HEK293 (cell line): ENCODE data around the gene INO80.
A peak's percentile ranks its signal among the peaks of the same experiment; 100 is the strongest.
"Not testable (repeated sequence)": the region's sequence is repeated elsewhere in the genome, so short reads cannot be mapped to it uniquely, and the experiment has no call there.

ENCODE experiments used
- CTCF ChIA-PET: fragments of 350-600 bp; formaldehyde crosslinking; extraction: SDS; loops from one replicate; lab custom pipeline; 2021; ENCODE audit warnings: antibody characterized with exemption; lab: Yijun Ruan, JAX
- POLR2A ChIA-PET: fragments of 300-600 bp; formaldehyde crosslinking; extraction: SDS; loops from one replicate; lab custom pipeline; 2020; ENCODE audit warnings: antibody characterized with exemption, inconsistent platforms; lab: Yijun Ruan, JAX
- H3K27ac ChIP-seq: fragments of 200-500 bp; sonication (Bioruptor generic); 2 replicates; pipeline ENCODE4 v1.5.1; 2014; ENCODE audit warnings: low read depth, low read length, control low read depth, inconsistent platforms; ENCODE audit errors: extremely low read depth
- H3K36me3 ChIP-seq, 2 experiments: fragments of 200-500 bp in 1 of 2; sonication (Bioruptor generic) in 1 of 2; 1 replicate in 1 of 2; 2 replicates in 1 of 2; pipeline ENCODE4 v1.5.1; 2014 to 2017; ENCODE audit warnings: inconsistent platforms in 2 of 2, low read length in 2 of 2; ENCODE audit not compliant: control insufficient read depth in 2 of 2, insufficient read depth in 1 of 2
- H3K4me1 ChIP-seq: fragments of 200-500 bp; sonication (Bioruptor generic); 2 replicates; pipeline ENCODE4 v1.5.1; 2014; ENCODE audit warnings: mild to moderate bottlenecking, low read length, inconsistent platforms; ENCODE audit not compliant: control insufficient read depth, insufficient read depth
- H3K4me3 ChIP-seq: 2 replicates; pipeline ENCODE4 v1.5.1; 2011; ENCODE audit warnings: low read depth, mild to moderate bottlenecking, control low read depth, low read length, moderate library complexity
- H3K9me3 ChIP-seq: fragments of 200-500 bp; sonication (Bioruptor generic); 2 replicates; pipeline ENCODE4 v1.5.1; 2014; ENCODE audit warnings: low read depth, low read length, inconsistent platforms; ENCODE audit not compliant: control insufficient read depth, insufficient read depth
- ATF2 ChIP-seq: fragments of 450-650 bp; formaldehyde crosslinking; IDR thresholded peaks from 2 replicates; pipeline ENCODE4 v1.5.1; 2016; ENCODE audit warnings: missing biosample characterization, missing genetic modification characterization, low read depth
- EGR2 ChIP-seq: fragments of 450-650 bp; formaldehyde crosslinking; IDR thresholded peaks from 2 replicates; pipeline ENCODE4 v1.5.1; 2016; ENCODE audit warnings: low read depth, missing biosample characterization, missing genetic modification characterization
- SALL2 ChIP-seq: fragments of 450-650 bp; formaldehyde crosslinking; IDR thresholded peaks from 2 replicates; pipeline ENCODE4 v1.5.0; 2017; ENCODE audit warnings: missing biosample characterization, mild to moderate bottlenecking, missing genetic modification characterization, borderline replicate concordance
- SCRT2 ChIP-seq: fragments of 450-650 bp; formaldehyde crosslinking; IDR thresholded peaks from 2 replicates; pipeline ENCODE4 v1.5.1; 2016; ENCODE audit warnings: missing biosample characterization, missing genetic modification characterization
- ZFP3 ChIP-seq: fragments of 450-650 bp; formaldehyde crosslinking; IDR thresholded peaks from 2 replicates; pipeline ENCODE4 v1.5.1; 2016; ENCODE audit warnings: low read depth, missing biosample characterization, missing genetic modification characterization
- ZIC2 ChIP-seq: fragments of 450-650 bp; formaldehyde crosslinking; IDR thresholded peaks from 2 replicates; pipeline ENCODE4 v1.5.1; 2016; ENCODE audit warnings: missing biosample characterization, missing genetic modification characterization
- ZNF23 ChIP-seq: fragments of 450-650 bp; formaldehyde crosslinking; IDR thresholded peaks from 2 replicates; pipeline ENCODE4 v1.5.1; 2016; ENCODE audit warnings: missing biosample characterization, missing genetic modification characterization, borderline replicate concordance
- ZNF37A ChIP-seq: fragments of 450-650 bp; IDR thresholded peaks from 2 replicates; pipeline ENCODE4 v1.5.1; 2018; ENCODE audit warnings: missing biosample characterization, missing genetic modification characterization
- ZNF664 ChIP-seq: fragments of 450-650 bp; formaldehyde crosslinking; IDR thresholded peaks from 2 replicates; pipeline ENCODE4 v1.5.1; 2016; ENCODE audit warnings: missing biosample characterization, missing genetic modification characterization
- ZNF791 ChIP-seq: fragments of 450-650 bp; formaldehyde crosslinking; IDR thresholded peaks from 2 replicates; pipeline ENCODE4 v1.5.1; 2016; ENCODE audit warnings: missing biosample characterization, missing genetic modification characterization
- TF ChIP-seq, protein P1 (sequence below): fragments of 450-650 bp; formaldehyde crosslinking; IDR thresholded peaks from 2 replicates; pipeline ENCODE4 v1.5.1; 2016; ENCODE audit warnings: missing biosample characterization, missing genetic modification characterization
- TF ChIP-seq, protein P2 (sequence below): fragments of 450-650 bp; formaldehyde crosslinking; IDR thresholded peaks from 2 replicates; pipeline ENCODE4 v1.5.1; 2016; ENCODE audit warnings: missing biosample characterization, missing genetic modification characterization

INO80 gene

GRCh38 chr15:40964006-40964405 lies 152.1 kb downstream of the INO80 start:
- Histone ChIP-seq H3K27ac (no peak overlapping the region), H3K4me1 (no peaks in the 10 kb centered on the region), H3K36me3 (no peaks in the 10 kb centered on the region), H3K4me3 (no peak overlapping the region), H3K9me3 (no peaks in the 10 kb centered on the region)
- ChIA-PET CTCF (interaction anchor here (0.6 to 0.7 kb wide), 2 partner anchors 16 to 18 kb away, joined by 3 read pairs; no protein-coding TSS in a partner anchor), POLR2A (interaction anchor here (2.2 kb wide), 1 partner anchor 11 kb away, joined by 15 read pairs; the partner anchor contains the start of gene CHAC1)
- TF ChIP-seq ZNF791, result no peak

DNA sequence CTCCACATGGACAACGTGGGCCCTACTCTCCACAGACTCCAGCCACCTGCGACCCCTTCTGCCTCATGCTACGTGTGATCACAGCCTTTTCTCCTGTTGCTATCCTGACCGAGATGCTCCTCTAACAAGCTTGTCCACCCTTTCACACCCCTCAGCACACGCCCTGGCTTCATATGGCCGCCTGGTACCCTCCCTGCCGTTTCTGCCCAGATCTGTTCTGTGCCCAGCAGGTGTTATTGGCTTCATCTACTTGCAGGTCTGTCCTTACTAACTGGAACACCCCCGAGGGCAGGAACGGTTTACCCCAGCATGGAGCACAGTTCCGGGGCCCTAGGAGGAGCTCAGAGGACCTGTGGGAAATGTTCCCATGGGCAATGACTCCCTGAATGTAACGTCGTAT lies 152.9 kb downstream of the INO80 start:
- Histone ChIP-seq H3K36me3 (no peaks in the 10 kb centered on the region), H3K4me3 (no peak overlapping the region), H3K9me3 (no peaks in the 10 kb centered on the region), H3K27ac (no peak overlapping the region), H3K4me1 (no peaks in the 10 kb centered on the region)
- ChIA-PET CTCF (interaction anchor here (0.6 to 1.0 kb wide), 3 partner anchors 8 to 33 kb away, joined by 3 read pairs; no protein-coding TSS in a partner anchor), POLR2A (interaction anchor here (2.1 to 2.2 kb wide), 2 partner anchors 10 kb away, joined by 15 to 18 read pairs; partner anchors contain the start of gene CHAC1)
- TF ChIP-seq ZIC2 (tag by site-specific recombination) (0 out of 2 replicates have a peak, but pooled peaks have one; percentile 13), ZFP3 (tag by site-specific recombination) (no peak), EGR2 (no peak), SCRT2 (0 out of 2 replicates have a peak, but pooled peaks have one; percentile 21), ZNF37A (tag by site-specific recombination) (no peak), ZNF664 (tag by site-specific recombination) (no peak), ZNF23 (no peak), SALL2 (tag by site-specific recombination) (no peak), ATF2 (tag by site-specific recombination) (no peak)
- TF ChIP-seq, protein P1, sequence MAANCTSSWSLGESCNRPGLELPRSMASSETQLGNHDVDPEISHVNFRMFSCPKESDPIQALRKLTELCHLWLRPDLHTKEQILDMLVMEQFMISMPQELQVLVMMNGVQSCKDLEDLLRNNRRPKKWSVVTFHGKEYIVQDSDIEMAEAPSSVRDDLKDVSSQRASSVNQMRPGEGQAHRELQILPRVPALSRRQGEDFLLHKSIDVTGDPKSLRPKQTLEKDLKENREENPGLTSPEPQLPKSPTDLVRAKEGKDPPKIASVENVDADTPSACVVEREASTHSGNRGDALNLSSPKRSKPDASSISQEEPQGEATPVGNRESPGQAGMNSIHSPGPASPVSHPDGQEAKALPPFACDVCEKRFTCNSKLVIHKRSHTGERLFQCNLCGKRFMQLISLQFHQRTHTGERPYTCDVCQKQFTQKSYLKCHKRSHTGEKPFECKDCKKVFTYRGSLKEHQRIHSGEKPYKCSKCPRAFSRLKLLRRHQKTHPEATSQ (tag by site-specific recombination), result no peak
- TF ChIP-seq, protein P2, sequence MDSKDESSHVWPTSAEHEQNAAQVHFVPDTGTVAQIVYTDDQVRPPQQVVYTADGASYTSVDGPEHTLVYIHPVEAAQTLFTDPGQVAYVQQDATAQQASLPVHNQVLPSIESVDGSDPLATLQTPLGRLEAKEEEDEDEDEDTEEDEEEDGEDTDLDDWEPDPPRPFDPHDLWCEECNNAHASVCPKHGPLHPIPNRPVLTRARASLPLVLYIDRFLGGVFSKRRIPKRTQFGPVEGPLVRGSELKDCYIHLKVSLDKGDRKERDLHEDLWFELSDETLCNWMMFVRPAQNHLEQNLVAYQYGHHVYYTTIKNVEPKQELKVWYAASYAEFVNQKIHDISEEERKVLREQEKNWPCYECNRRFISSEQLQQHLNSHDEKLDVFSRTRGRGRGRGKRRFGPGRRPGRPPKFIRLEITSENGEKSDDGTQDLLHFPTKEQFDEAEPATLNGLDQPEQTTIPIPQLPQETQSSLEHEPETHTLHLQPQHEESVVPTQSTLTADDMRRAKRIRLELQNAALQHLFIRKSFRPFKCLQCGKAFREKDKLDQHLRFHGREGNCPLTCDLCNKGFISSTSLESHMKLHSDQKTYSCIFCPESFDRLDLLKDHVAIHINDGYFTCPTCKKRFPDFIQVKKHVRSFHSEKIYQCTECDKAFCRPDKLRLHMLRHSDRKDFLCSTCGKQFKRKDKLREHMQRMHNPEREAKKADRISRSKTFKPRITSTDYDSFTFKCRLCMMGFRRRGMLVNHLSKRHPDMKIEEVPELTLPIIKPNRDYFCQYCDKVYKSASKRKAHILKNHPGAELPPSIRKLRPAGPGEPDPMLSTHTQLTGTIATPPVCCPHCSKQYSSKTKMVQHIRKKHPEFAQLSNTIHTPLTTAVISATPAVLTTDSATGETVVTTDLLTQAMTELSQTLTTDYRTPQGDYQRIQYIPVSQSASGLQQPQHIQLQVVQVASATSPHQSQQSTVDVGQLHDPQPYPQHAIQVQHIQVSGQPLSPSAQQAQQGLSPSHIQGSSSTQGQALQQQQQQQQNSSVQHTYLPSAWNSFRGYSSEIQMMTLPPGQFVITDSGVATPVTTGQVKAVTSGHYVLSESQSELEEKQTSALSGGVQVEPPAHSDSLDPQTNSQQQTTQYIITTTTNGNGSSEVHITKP (tag by site-specific recombination), result no peak

- ChIA-PET POLR2A (interaction anchor here (2.1 kb wide), 1 partner anchor 9 kb away, joined by 18 read pairs; the partner anchor contains the start of gene CHAC1), CTCF (interaction anchor here (0.6 to 1.0 kb wide), 3 partner anchors 16 to 32 kb away, joined by 3 to 5 read pairs (median 5); no protein-coding TSS in a partner anchor)
- H3K9me3 ChIP-seq, H3K4me3 ChIP-seq, H3K36me3 ChIP-seq, H3K4me1 ChIP-seq, H3K27ac ChIP-seq: not testable (repeated sequence)
Measured at GRCh38 chr15:40962317-40962716, 153.8 kb downstream of the INO80 start.

- POLR2A ChIA-PET, result interaction anchor here (2.1 kb wide), 1 partner anchor 9 kb away, joined by 18 read pairs; the partner anchor contains the start of gene CHAC1
Measured at GRCh38 chr15:40961740-40962139, 154.3 kb downstream of the INO80 start.

More at GRCh38 chr15:40961740-40962139, 154.3 kb downstream of the INO80 start:
- CTCF ChIA-PET, result interaction anchor here (1.0 kb wide), 1 partner anchor 20 kb away, joined by 5 read pairs; no protein-coding TSS in a partner anchor
- not testable (repeated sequence) for H3K36me3 ChIP-seq, H3K9me3 ChIP-seq, H3K27ac ChIP-seq, H3K4me1 ChIP-seq, H3K4me3 ChIP-seq
